HG03558 (cell line): Measurements from ENCODE around the gene IER5L.

ENCODE experiments used
- ATAC-seq: cut with Tn5 transposase; IDR thresholded peaks from one replicate; pipeline ENCODE4 v1.9.1; 2021; ENCODE audit warnings: moderate number of reproducible peaks; ENCODE audit not compliant: unreplicated experiment; ENCODE audit errors: extremely low read depth

The IER5L gene

DNA sequence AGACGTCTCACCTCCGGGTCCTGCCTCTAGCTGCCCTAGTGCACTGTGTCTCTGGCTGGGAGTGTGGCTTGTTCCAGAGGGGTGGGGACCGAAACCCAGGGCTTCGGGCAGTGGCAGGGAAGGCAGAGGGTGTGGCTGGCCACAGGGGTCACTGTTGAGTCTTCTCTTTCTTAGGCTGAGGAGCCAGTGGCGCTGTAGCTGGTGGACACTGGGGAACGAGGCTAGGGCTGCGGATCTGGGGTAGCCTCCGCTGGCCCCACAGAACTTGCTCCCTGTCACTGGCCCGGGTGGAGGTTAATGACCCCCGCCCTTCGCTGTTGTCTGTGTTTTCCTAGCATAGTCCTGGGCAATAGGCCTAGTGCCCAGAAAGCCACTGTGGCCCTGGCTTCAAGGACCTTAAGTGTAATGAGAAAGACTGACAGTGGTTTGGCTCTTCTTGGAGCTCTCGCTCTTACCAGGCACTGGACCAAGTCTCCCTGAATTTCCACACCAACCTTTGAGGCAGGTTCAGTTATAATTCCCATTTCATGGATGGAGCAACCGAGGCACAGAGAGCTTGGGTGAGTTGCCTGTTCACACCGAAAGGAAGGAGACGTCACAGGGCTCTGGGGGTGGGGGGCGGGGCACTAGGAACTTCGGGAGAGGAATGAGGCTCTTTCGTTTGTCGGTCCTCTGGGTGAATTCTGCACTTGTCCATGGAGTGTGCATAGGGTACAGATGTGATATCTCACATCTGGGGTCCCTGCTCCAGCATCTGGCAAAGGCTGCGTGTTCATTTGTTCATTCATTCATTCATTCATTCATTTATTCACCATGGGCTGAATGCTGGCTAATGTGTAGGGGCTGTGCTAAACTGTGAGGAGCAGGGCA is 4.8 kb upstream of the IER5L start:
- no peak for ATAC-seq

DNA sequence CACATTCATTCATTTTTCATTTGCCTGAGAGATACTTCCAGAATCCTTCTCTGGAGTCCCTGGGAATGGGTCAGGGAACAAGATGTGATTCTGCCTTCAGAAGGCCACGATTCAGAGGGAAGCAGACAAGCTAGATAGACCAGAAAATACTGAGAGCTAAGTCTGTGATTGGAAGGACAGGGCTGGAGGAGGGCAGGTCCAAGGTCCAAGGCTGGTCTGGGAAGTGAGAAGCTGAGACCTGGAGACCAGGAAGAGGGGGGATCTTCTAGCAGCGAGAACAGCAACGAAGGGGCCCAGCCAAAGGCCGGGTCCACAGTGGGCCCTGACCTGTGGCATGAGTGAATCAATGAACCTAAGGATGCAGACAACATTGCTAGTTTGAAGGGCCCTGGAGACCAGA is 4.1 kb upstream of the IER5L start:
- no peak for ATAC-seq

DNA sequence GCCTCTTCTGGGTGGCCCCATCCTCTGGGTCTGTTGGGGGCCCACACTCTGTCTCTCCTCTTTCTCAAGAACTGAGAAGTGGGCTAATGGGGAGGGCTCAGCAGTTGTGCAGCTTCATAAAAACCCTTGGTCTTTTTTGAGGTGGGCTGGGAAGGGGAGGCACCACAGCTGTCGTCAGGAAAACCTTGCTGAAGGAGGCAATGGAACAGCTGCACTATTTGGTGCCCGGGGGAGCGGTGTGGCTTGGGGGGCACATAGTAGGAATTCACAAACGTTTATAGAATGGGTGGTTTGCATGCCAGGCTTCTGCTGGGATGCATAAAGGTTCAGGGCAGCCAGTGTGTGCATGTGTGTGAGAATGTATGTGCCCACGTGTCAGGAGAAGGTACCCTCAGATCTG is 3.2 kb upstream of the IER5L start:
- ATAC-seq, result no peak

DNA sequence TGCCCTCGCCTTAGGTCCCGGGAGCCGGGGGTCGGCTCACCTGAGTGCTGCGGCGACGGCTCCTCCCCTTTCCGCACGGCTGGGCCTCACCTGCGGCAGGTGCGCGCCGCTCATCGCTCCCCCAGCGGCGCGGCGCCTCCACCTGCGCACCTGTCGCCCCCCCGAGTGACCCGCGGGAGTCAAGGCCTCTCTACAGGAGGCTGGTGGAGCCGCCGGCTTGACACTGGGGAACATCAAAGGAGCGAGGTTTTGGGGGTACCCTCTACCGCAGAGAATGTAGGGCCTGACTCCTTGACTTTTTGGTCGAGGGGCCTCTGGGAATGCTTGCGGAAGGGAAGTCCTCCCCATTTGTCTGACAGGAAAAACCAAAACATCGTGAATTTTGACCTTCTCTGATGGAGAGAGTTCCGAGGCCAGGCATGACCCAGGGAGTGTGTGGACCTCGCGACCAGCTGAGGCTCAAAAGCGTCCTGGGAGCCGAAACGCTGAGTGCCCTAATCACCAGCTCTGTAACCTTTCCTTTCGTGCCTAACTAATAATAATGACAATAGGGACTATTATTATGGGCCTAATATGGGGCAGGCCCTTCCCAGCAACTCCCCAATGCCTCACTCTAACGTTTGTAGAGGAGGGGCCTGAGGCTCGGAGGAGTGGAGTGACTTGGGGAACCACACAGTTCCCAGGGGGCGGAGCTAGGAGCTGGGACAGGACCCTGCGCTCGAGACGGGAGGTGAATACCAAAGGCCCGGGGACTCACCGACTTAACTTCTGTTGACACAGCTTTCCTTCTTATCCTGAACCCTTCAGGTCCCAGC is 714 bp upstream of the IER5L start:
- no peak for ATAC-seq

DNA sequence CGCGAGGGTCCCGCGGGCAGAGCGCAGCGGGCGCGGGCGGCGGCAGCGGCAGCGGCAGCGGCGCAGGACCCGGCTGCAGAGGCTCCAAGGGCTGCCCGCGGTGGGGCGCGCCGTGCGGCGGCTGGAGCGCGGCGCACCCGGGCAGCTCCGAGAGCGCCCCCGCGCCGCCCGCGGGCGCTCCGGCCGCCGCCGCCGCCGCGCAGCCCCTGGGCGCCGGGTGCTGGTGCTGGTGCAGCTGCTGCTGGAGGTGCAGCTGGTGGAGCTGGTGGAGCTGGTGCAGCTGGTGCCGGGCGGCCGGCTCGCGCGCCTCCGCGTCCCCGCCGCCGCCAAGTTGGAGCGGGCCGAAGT is 644 bp downstream of the IER5L start:
- no peak for ATAC-seq

DNA sequence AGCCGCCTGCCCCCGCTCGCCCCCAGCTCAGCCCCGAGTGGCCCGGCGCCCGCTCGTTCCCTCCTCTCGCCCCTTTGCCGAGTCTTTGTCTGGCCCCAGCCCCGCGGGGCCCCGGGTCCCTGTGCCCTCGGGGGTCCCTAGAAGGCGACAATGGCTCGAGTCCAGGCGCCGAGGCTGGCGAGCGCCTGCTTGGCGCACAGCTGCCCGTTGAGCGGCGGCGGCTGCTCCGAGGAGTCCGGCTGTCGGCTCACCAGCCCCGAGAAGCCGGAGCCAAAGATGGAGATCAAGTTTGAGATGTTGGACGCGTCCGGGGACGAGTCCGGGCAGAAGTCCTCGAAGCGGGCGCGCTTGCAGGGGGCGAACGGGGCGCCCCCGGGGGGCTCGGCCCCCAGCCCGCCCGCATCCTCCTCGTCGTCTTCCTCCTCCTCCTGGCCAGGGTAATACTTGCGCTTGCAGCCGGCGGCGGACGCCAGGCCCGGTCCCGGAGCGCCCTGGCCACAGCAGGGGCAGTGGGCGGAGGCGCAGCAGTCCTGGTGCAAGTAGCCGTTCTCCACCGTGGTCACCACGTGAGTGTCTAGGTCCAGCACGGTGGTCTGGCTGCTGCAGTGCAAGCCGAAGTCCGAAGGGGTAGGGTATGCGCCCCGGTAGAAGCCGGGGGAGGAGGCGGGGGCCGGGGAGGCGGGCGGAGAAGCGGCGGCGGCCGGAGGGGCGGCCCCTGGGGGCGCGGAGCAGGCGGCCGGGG is 1.2 kb downstream of the IER5L start:
- no peak for ATAC-seq

DNA sequence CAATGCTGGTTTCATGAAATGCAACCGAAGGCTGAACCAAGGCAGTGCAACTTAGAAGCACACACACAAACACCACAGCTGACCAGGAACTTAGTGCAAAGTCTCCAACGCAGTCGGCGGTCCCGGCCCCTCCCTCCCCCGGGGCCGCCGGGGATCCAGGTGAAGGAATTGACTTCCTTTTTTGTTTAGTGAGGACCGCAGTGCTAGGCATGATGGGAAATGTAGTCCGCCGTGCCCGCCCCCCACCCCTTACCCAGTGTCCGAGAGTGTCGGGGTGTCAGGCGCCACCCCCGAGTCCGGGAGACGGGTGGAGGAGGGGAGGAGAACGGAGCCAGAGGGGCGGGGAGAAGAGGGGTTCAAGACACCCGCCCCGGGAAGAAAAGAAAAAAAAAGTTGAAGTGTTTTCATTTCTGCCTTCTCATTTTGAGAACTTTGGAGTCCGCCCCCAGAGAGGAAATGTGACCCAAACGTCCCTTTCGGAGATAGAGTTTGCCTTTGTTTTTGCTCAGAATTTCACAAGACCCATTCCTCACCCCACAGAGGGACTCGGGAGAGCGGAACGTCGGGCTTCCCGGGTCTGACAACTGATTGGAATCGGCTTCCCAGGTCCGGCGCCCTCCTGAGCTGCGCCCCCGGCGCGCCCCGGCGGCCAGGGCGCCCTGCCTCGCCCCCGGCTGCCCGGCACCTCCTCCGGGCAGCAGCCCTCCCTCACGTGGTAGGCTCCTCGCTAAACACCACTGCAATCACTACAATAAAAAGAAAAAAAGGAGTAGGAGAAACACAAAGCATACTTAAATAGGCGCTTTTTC is 2.0 kb downstream of the IER5L start:
- no peak for ATAC-seq

DNA sequence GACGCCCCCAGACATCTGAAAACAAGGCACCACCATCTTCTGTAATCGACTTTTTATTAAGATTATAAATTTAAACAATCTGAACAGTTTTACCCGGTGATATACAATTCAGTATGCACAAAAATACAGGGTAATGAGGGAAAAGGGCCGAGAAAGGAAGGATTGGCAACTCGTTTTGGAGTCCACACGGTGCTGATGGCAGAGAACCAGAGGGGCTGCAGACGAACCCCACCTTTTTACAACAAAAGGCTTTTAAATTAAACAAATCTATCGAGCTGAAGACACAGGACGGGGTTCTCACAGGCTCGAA is 2.6 kb downstream of the IER5L start:
- ATAC-seq, result no peak

DNA sequence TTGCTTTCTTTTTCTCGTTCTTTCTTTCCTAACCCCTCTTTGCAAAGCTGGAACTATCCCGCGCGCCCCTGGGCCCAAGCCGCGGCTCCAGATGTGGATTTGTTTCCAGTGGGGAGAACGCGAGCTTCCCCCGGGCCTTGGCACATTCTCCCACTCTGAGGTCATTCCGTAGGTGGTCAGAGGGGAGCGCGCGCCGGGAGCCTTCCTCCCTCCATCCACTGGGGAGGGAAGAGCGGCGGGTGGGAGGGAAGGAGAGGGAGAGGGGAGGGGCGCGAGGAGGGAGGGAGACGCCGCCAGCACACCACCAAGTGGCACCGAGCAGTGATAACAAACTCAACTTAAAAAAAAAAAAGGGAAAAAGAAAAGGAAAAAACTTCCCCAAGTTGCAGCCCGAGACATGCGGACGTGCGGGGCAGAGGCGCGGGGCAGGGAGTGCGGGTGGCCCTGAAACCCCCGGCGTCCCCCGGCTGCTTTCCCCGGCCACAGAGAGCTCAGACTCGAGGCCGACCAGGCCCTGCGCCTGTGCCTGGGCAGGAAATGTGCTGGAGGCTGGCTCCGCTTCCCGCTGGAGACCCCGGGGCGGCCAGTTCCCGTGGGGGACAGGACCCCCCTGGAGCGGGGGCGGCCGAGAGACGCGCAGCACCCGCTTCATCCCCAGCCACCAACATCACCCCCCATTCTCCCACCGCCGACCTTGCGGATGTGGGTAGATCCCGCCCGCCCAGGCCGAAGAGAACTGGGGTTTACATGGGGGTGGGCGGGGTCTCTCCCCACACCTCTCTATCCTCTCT is 3.1 kb downstream of the IER5L start:
- ATAC-seq, result no peak

DNA sequence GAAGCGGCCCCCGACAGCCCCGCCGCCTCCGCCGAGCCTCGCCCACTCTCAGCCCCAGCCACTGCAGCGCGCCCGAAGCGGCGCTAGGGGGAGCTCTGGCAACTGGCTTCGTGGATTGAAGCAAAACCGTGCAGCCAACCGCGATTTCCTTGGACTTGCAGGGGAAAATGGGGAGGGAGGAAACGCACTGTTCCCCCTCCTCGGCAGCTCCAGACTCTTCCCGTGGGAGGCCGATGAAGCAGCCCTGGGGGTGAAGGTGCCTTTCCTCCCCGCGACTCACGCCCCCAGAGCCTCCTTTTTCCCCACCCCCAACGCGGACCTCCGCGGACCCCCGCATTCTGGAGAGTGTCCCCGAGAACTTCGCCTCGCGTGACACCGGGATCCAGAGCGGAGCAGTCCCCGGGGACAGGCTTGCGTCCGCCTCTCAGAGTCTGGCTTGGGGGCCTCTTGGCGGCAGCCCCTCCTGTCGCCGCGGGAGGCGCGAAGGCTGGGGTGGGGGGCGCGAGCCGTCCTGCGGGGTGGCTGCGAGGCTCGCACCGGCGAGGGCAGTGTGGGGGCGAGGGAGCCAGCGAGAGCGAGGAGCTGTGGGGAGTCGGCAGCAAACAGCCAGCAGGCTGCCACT is 3.8 kb downstream of the IER5L start:
- no peak for ATAC-seq

DNA sequence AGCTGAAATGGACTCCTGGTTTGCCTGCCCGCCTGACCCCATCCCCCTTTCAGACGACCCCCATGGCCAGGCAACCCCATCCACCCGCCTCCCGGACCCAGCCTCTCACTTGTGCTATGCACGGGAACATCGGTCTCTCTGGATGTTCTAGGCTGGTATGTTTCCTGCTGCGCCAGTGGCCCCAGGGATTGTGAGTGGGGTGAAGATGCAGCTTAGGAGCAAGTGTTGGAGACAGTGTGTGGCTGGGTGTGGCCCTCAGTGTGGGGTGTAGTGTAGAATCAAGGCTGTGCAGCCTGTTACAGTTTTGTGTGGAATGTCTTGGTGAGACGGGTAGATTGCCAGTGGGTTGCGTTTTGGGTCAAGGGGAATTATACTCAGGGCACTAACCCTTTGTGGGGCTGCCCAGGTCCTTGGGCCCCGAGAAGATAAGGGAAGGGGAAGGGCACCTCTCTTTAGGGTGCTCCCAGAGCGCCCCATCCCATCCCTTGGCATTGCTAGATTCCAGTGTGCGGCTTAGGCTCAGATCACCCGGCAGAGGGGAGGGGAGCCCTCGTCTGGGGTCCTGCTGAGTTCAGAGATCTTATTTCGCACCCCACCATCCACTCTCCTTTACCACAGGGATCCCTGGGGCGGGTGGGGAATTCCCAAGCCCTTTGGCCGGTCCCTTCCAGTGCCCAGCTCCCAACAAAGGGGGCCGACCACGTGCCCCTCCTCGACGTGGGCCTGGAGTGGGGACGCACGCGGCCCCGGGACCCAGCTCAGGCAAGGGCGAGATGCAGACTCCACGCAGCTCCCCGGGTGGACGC is 4.6 kb downstream of the IER5L start:
- ATAC-seq, result no peak

DNA sequence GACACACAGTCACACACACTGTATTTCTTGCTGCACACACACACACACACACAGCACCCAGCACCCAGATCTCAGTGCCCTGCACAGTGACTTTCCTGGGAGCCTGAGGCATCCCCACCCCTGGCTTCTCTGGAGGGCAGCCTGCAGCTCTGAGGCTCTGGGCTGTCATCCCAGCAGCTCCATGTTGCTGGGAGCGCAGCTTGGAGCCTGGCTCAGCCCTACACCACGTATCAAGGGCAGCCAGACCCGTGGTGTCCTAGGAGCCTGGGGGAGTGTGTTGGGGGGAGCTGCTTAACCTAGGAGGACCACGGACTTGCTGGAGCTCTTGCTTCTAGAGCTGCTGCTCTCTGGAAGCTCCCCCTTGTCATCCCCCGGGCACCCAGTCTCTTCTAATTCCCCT is 5.2 kb downstream of the IER5L start:
- ATAC-seq, result no peak

DNA sequence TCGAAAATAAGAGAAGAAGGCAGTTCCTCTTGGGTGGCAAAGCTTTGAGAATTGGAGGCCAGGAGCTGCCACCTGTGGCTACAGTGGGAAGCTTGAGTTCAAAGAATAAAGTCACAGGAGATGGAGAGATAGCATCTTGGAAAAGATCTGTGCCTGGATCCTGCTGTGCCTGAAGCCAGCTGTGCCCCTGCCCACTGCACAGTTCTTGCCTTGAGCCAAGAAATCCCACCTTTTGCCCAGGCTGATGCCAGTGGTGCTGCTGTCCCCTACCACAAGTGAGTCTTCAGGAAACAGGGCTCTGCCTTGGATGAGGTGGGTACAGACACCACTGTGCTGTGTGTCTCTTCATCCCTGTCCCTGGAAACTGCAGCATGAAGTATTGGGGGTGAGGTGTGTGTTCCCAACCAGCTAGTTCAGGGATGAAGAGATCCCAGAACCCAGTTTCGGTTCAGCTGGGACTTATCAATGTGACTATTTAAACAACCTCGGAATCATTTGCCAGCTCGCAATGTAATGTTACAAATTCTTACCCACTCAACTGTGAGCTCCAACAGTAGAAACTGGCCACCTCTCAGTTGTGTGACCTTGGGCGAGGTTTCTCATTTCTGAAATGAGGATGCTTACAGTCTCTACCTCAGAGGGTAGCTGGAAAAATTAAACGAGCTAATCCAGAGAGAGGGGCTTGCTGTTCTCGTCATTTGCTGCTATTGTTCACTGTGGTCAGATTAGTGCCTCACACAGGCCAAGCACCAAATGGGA is 5.9 kb downstream of the IER5L start:
- no peak for ATAC-seq

DNA sequence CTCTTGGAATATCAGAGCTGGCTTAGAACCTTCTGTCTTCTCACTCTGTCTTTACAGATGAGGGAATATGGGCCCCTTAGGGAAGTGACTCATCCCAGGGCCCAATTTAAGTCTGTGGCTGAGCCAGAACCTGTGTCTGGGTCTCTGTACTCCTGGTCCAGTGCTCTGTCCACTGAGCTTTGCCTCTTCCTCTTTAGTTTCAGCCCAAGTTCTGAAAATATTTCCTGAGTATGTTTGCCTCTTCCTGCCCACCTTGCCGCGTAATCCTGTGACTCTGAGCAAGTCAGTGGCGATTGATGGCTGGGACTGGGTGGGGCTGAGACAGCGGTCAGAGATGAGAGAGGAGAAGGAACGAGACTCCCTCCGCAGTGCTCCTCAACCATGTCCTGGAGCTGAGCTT is 7.8 kb downstream of the IER5L start:
- ATAC-seq, result no peak

DNA sequence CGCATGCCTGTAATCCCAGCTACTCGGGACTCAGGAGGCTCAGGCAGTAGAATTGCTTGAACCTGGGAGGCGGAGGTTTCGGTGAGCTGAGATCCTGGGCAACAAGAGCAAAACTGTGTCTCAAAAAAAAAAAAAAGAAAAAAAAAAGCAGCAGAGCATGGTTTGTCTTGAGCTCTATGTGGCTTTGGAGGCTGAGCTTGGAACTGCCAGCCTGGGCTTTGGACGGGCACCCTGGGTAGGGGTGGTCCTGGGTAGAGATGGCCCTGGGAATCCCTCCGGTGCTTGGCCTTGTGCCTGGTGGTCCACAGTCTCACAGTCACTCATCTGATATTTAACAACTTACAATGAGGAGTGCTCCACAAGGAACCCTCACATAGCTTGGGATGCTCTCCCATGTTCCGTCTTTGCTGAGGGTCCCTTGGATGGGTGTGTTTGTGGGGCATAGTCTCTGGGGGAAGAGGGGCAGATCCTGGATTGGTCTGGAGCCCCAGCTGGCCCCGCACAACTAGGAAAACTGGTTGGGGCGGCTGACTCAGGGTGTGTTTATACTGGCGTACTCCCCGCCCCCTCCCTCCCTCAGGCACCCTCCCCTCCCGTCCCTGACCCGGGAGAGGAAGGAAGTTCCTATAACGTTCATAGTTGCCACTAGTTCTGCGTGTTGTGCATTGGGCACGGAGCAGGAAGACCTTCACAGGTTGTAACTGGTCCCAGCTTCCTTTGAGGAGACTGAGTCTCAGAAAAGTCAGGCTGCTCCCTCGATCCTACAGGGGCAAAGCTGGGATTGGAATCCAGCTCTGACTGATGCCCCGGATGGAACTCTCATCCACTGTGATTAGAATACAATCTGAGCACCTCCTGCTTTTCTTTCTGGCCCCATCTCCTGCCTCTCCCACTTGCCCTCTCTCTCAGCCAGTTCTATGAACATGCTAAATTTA is 11.2 kb downstream of the IER5L start:
- ATAC-seq, result no peak

DNA sequence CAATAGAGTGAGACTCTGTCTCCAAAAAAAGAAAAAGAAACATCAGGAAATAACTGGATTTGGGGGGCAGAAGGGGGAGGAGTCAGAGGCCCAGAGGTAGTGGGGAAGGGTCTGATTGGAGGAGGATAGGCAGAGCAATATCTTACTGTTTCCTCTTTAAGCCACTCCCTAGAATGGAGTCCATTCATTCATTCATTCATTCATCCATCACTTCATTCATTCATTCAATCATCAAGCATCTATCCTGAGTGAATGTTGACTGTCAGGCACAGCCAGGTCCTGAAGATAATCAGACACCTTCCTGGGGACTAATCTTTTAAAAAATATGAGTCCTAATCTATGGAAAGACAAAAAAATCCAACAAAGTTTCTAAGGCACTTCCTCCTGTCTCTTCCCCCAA is 12.9 kb downstream of the IER5L start:
- ATAC-seq, result no peak
